Type B pancreatic cell (in vitro differentiated cells): ENCODE measurements around the gene PDCD7. TPM values are rescaled to one million over a fixed set of nuclear protein-coding genes. Genes with fewer than 3 reads are reported as not detected.

ENCODE experiments used
- DNase-seq: peaks from one replicate; pipeline ENCODE4 v3.0.0; 2021; ENCODE audit warnings: mixed read lengths; ENCODE audit not compliant: unreplicated experiment; ENCODE audit errors: extremely low spot score
- H3K27ac Mint-ChIP-seq: 2 replicates; pipeline ENCODE4 v1.8.0; 2021; ENCODE audit warnings: mild to moderate bottlenecking, mixed read lengths
- H3K27me3 Mint-ChIP-seq: 2 replicates; pipeline ENCODE4 v1.8.0; 2021; ENCODE audit warnings: mixed read lengths
- H3K36me3 Mint-ChIP-seq: 2 replicates; pipeline ENCODE4 v1.8.0; 2021; ENCODE audit warnings: mixed read lengths
- H3K4me1 Mint-ChIP-seq: one replicate; pipeline ENCODE4 v1.8.0; 2021; ENCODE audit warnings: mixed read lengths; ENCODE audit not compliant: unreplicated experiment
- H3K4me3 Mint-ChIP-seq: 2 replicates; pipeline ENCODE4 v1.8.0; 2021; ENCODE audit warnings: mild to moderate bottlenecking, mixed read lengths
- H3K9me3 Mint-ChIP-seq: 2 replicates; pipeline ENCODE4 v1.8.0; 2021; ENCODE audit warnings: mixed read lengths
- CTCF ChIP-seq: fragments of 200-600 bp; sonication (generic); conservative IDR thresholded peaks from 2 replicates; pipeline ENCODE4 v1.5.0; 2021; ENCODE audit warnings: antibody characterized with exemption, mild to moderate bottlenecking
- total RNA-seq: library from RNA; stranded (reverse); gene quantifications from 2 replicates; pipeline ENCODE4 v1.2.1, GENCODE V29; 2021; ENCODE audit warnings: low replicate concordance

The PDCD7 gene
- total RNA-seq, 1 donor from 2014 or later = 38.9 TPM

DNA sequence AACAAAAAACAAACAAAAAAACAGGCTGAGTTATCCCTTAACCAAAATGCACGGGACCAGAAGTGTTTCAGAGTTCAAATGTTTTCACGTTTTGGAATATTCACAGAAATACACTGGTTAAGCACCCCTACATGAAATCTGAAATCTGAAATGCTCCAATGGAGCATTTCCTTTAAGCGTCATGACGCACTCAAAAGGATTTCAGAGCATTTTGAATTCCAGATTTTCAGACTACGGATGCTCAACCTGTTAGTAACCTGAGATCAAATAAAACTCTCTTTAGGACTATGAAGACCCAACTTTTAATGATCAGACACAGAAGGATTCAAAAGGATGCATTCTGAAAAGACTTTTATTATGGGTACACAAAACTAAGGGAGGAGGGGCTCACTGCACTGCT lies 41.9 kb upstream of the PDCD7 start:
- TF ChIP-seq CTCF = no peak
- H3K4me3 Mint-ChIP-seq = no peak overlapping the region
- peaks cover 16% of the 10 kb centered on the region for H3K36me3 Mint-ChIP-seq
- DNase-seq = no peak
- no peaks in the 10 kb centered on the region for H3K9me3 Mint-ChIP-seq
- H3K27ac Mint-ChIP-seq = no peak overlapping the region
- peaks cover 4% of the 10 kb centered on the region for H3K4me1 Mint-ChIP-seq
- H3K27me3 Mint-ChIP-seq = no peaks in the 10 kb centered on the region

DNA sequence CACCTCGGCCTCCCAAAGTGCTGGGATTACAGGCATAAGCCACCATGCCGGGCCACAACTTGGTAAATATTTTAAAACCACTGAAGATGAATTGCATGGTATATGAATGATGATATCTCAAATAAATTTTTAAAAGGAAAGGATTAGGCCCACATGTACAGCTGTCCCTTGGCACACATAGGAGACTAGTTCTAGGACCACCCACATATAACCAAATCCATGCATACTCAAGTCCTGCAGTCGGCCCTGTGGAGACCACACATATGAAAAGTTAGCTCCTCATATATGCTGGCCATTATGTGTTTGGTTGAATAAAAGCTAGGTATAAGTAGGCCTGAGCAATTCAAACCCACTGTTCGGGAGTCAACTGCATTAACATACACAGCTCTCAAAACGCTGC lies 40.9 kb upstream of the PDCD7 start:
- peaks cover 4% of the 10 kb centered on the region for H3K4me1 Mint-ChIP-seq
- no peaks in the 10 kb centered on the region for H3K9me3 Mint-ChIP-seq
- no peak for DNase-seq
- TF ChIP-seq CTCF = no peak
- peaks cover 16% of the 10 kb centered on the region for H3K36me3 Mint-ChIP-seq
- H3K27me3 Mint-ChIP-seq = no peaks in the 10 kb centered on the region
- no peak overlapping the region for H3K4me3 Mint-ChIP-seq
- H3K27ac Mint-ChIP-seq = no peak overlapping the region

- TF ChIP-seq CTCF = no peak
- H3K4me3 Mint-ChIP-seq = no peak overlapping the region
- H3K27ac Mint-ChIP-seq = peak overlapping the region; percentile 56
- H3K4me1 Mint-ChIP-seq = peaks cover 4% of the 10 kb centered on the region
- H3K27me3 Mint-ChIP-seq = no peaks in the 10 kb centered on the region
- peaks cover 16% of the 10 kb centered on the region for H3K36me3 Mint-ChIP-seq
- no peak for DNase-seq
- no peaks in the 10 kb centered on the region for H3K9me3 Mint-ChIP-seq
Measured at GRCh38 chr15:65172531-65172930, 38.9 kb upstream of the PDCD7 start.

GRCh38 chr15:65171428-65171827 lies 37.8 kb upstream of the PDCD7 start:
- Mint-ChIP-seq H3K4me3 (no peak overlapping the region), H3K36me3 (peaks cover 16% of the 10 kb centered on the region), H3K27me3 (no peaks in the 10 kb centered on the region), H3K9me3 (no peaks in the 10 kb centered on the region), H3K27ac (peak overlapping the region; percentile 56), H3K4me1 (peaks cover 4% of the 10 kb centered on the region)
- TF ChIP-seq CTCF = no peak
- no peak for DNase-seq

DNA sequence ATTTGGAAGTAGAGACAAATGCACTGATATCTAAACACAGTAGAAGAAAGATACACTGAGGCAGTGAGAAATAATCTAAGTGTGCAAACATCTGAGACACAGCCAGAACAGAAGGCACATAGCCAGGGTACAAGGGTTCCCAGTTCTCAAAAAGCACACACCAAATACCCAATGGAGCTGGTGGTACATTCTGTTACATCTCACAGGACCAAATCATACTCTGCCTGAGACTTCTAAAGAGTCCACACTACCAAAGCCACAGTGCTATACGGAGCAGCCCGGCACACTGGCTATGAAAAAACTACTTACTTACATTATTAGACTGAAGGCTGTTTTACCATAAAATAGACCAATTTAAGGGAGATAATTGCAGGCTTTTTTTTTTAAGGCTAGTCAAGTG lies 32.3 kb upstream of the PDCD7 start:
- TF ChIP-seq CTCF = no peak
- H3K36me3 Mint-ChIP-seq = peaks cover 9% of the 10 kb centered on the region
- H3K9me3 Mint-ChIP-seq = no peaks in the 10 kb centered on the region
- H3K27ac Mint-ChIP-seq = no peak overlapping the region
- no peaks in the 10 kb centered on the region for H3K27me3 Mint-ChIP-seq
- no peaks in the 10 kb centered on the region for H3K4me1 Mint-ChIP-seq
- no peak for DNase-seq
- H3K4me3 Mint-ChIP-seq = no peak overlapping the region

DNA sequence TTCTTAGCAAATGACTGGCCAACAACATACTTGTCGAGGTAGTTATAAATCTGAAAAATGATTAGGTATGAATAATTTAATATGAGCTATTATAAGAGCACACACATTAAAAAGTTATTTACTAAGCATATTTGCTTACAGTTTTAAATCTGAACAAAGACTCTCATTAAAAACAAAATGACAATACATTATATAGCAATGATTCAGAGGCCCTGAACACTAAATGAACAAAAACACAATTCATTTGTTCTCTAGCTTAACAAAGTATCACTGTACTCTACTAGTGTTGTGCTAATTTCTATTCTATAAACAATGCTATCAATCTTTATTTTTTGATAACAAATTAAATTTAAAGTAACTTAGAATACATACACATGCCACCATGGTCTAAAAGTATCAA lies 30.5 kb upstream of the PDCD7 start:
- no peak for DNase-seq
- Mint-ChIP-seq H3K4me1 (no peaks in the 10 kb centered on the region), H3K27ac (no peak overlapping the region), H3K36me3 (peaks cover 9% of the 10 kb centered on the region), H3K4me3 (no peak overlapping the region), H3K9me3 (no peaks in the 10 kb centered on the region), H3K27me3 (no peaks in the 10 kb centered on the region)
- TF ChIP-seq CTCF = no peak
